CD4-positive, alpha-beta T cell treated with Interleukin-15 for 1 hour (primary cell): ENCODE results near the gene DUX4.
A peak's percentile ranks its signal among the peaks of the same experiment; 100 is the strongest.
"Not testable (repeated sequence)": the region's sequence is repeated elsewhere in the genome, so short reads cannot be mapped to it uniquely, and the experiment has no call there.

Source experiments
- DNase-seq: peaks from one replicate; pipeline ENCODE4 v3.0.0-alpha.2; 2020

DUX4 gene

DNA sequence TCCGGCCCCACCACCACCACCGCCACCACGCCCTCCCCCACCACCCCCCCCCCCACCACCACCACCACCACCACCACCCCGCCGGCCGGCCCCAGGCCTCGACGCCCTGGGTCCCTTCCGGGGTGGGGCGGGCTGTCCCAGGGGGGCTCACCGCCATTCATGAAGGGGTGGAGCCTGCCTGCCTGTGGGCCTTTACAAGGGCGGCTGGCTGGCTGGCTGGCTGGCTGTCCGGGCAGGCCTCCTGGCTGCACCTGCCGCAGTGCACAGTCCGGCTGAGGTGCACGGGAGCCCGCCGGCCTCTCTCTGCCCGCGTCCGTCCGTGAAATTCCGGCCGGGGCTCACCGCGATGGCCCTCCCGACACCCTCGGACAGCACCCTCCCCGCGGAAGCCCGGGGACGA is at the start of gene DUX4:
Gene DUX4, plus strand, starts transcription at position 347 of the 400 bp plus-strand sequence. Its CDS starts 0 bp downstream, at position 347.
- peak; percentile 24 for DNase-seq

GRCh38 chr4:190175436-190175835 is 1.9 kb downstream of the DUX4 start:
- DNase-seq: not testable (repeated sequence)

DNA sequence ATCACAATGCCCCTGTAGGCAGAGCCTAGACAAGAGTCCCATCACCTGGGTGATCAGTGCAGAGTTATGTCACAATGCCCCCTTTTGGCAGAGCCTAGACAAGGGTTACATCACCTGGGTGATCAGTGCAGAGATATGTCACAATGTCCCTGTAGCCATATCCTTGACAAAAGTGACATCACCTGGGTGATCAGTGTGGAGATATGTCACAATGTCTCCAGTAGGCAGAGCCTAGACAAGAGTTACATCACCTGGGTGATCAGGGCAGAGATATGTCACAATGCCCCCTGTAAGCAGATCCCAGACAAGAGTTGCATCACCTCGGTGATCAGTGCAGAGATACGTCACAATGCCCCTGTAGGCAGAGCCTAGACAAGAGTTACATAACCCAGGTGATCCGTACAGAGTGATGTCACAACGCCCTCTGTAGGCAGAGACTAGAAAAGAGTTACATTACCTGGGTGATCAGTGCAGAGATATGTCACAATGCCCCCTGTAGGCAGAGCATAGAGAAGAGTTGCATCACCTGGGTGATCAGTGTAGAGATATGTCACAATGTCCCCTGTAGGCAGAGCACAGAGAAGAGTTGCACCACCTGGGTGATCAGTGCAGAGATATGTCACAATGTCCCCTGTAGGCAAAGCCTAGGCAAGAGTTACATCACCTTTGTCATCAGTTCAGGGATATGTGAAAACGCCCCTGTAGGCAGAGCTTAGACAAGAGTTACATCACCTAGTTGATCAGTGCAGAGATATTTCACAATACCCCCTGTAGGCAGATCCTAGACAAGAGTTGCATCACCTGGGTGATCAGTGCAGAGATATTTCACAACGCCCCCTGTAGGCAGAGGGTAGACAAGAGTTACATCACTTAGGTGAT is 4.4 kb downstream of the DUX4 start:
- DNase-seq: not testable (repeated sequence)

- not testable (repeated sequence) for DNase-seq
Observed at GRCh38 chr4:190178606-190178990, 5.0 kb downstream of the DUX4 start.

DNA sequence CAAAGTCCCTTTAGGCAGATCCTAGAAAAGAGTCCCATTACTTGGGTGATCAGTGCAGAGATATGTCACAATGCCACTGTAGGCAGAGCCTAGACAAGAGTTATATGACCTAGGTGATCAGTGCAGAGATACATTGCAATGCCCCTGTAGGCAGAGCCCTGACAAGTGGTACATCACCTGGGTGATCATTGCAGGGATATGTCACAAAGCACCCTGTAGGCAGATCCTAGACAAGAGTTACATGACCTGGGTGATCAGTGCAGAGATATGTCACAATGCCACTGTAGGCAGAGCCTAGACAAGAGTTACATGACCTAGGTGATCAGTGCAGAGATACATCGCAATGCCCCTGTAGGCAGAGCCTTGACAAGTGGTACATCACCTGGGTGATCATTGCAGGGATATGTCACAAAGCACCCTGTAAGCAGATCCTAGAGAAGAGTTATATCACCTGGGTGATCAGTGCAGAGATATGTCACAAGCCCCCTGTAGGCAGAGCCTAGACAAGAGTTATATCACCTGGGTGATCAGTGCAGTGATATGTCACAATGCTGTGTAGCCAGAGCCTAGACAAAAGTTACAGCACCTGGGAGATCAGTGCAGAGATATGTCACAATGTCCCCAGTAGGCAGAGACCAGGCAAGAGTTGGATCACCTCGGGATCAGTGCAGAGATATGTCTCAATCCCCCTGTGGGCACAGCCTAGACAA is 5.6 kb downstream of the DUX4 start:
- peak; percentile 15 for DNase-seq

GRCh38 chr4:190179740-190180094 is 6.1 kb downstream of the DUX4 start:
- not testable (repeated sequence) for DNase-seq

- DNase-seq: not testable (repeated sequence)
Observed at GRCh38 chr4:190180947-190181346, 7.4 kb downstream of the DUX4 start.

DNA sequence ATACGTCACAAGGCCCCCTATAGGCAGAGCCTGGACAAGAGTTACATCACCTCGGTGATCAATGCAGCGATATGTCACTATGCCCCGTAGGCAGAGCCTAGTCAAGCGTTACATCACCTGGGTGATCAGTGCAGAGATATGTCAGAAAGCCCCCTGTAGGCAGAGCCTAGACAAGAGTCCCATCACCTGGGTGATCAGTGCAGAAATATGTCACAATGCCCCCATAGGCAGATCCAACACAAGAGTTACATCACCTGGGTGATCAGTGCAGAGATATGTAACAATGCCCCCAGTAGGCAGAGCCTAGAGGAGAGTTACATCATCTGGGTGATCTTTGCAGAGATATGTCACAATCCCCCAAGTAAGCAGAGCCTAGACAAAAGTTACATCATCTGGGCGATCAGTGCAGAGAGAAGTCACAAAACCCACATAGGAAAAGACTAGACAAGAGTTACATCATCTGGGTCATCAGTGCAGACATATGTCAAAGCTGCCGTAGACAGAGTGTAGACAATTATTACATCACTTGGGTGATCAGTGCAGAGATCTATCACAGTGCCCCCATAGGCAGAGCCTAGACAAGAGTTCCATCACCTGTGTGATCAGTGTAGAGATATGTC is 8.0 kb downstream of the DUX4 start:
- DNase-seq: peak; percentile 23

DNA sequence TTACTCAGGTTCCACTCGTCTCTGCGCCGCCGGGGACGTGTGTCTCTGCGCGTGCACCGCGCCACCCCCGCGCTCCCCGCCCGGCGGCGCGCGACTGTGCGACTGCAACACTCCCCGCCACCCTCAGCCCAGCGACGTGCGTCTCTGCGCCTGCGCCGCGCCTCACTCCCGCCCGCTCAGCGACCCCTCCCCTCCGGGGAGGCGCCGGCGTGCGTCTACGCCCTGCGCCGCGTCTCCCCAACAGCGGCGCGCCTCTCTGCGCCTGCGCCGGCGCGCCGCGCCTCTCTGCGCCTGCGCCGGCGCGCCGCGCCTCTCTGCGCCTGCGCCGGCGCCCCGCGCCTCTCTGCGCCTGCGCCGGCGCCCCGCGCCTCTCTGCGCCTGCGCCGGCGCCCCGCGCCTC is 29.9 kb downstream of the DUX4 start:
- DNase-seq: not testable (repeated sequence)
